Mesenchymal stem cell (in vitro differentiated cells and primary cell): ENCODE measurements around the gene USP36.

Source experiments
- DNase-seq: peaks from one replicate; pipeline ENCODE4 v3.0.0-alpha.2; 2013
- H2AFZ ChIP-seq: one replicate; pipeline ENCODE4 v1.6.1; 2013; ENCODE audit warnings: low read depth, mild to moderate bottlenecking, control low read depth, inconsistent platforms, low read length, moderate library complexity
- H2AK5ac ChIP-seq: 2 replicates; pipeline ENCODE4 v1.6.1; 2013; ENCODE audit warnings: low read length, moderate library complexity, mild to moderate bottlenecking, inconsistent platforms; ENCODE audit not compliant: severe bottlenecking
- H2BK120ac ChIP-seq: one replicate; pipeline ENCODE4 v1.6.1; 2013; ENCODE audit warnings: low read depth, mild to moderate bottlenecking, inconsistent platforms, low read length, moderate library complexity
- H2BK12ac ChIP-seq, 2 experiments: one replicate each; pipeline ENCODE4 v1.6.1; 2013; ENCODE audit warnings: inconsistent platforms in 2 of 2, low read length in 2 of 2, mild to moderate bottlenecking in 2 of 2, moderate library complexity in 2 of 2, control low read depth in 1 of 2
- H2BK15ac ChIP-seq: one replicate; pipeline ENCODE4 v1.6.1; 2013; ENCODE audit warnings: mild to moderate bottlenecking, low read depth, inconsistent platforms; ENCODE audit not compliant: poor library complexity, severe bottlenecking
- H2BK5ac ChIP-seq: 2 replicates; pipeline ENCODE4 v1.6.1; 2013; ENCODE audit warnings: low read depth, mild to moderate bottlenecking, low read length, control low read depth, inconsistent platforms; ENCODE audit not compliant: poor library complexity, severe bottlenecking
- H3K14ac ChIP-seq, 2 experiments: one replicate each; pipeline ENCODE4 v1.6.1; 2013; ENCODE audit warnings: inconsistent platforms in 2 of 2, low read length in 2 of 2, control low read depth in 1 of 2, mild to moderate bottlenecking in 1 of 2, moderate library complexity in 1 of 2
- H3K18ac ChIP-seq, 2 experiments: one replicate each; pipeline ENCODE4 v1.6.1; 2013; ENCODE audit warnings: inconsistent platforms in 2 of 2, low read length in 2 of 2, control low read depth in 1 of 2, low read depth in 1 of 2, mild to moderate bottlenecking in 1 of 2
- H3K23ac ChIP-seq, 2 experiments: one replicate each; pipeline ENCODE4 v1.6.1; 2013; ENCODE audit warnings: inconsistent platforms in 2 of 2, low read length in 2 of 2, mild to moderate bottlenecking in 2 of 2, moderate library complexity in 2 of 2, control low read depth in 1 of 2
- H3K27ac ChIP-seq: 2 replicates; pipeline ENCODE4 v1.5.1; 2013; ENCODE audit warnings: mild to moderate bottlenecking, moderate library complexity, low read length, control low read depth, inconsistent platforms; ENCODE audit not compliant: poor library complexity, severe bottlenecking
- H3K27me3 ChIP-seq, 2 experiments: 2 replicates each; pipeline versions ENCODE4 v1.6.1 to v1.7.0; 2013; ENCODE audit warnings: low read length in 2 of 2, mild to moderate bottlenecking in 2 of 2, moderate library complexity in 2 of 2, control low read depth in 1 of 2, inconsistent platforms in 1 of 2; ENCODE audit not compliant: control insufficient read depth in 1 of 2, insufficient read depth in 1 of 2
- H3K36me3 ChIP-seq, 2 experiments: 2 replicates each; pipeline versions ENCODE4 v1.6.1 to v1.7.0; 2013; ENCODE audit warnings: low read length in 2 of 2, control low read depth in 1 of 2, inconsistent platforms in 1 of 2, low read depth in 1 of 2, mild to moderate bottlenecking in 1 of 2; ENCODE audit not compliant: insufficient read depth in 2 of 2, control insufficient read depth in 1 of 2
- H3K4ac ChIP-seq, 2 experiments: one replicate each; pipeline ENCODE4 v1.6.1; 2013; ENCODE audit warnings: inconsistent platforms in 2 of 2, low read length in 2 of 2, mild to moderate bottlenecking in 2 of 2, moderate library complexity in 2 of 2, control low read depth in 1 of 2, low read depth in 1 of 2
- H3K4me1 ChIP-seq: 2 replicates; pipeline ENCODE4 v1.6.1; 2013; ENCODE audit warnings: low read depth, low read length, control low read depth; ENCODE audit not compliant: control insufficient read depth, insufficient read depth
- H3K4me2 ChIP-seq: 2 replicates; pipeline ENCODE4 v1.6.1; 2013; ENCODE audit warnings: low read length, mild to moderate bottlenecking, inconsistent platforms; ENCODE audit not compliant: poor library complexity, severe bottlenecking
- H3K4me3 ChIP-seq, 2 experiments: 2 replicates each; pipeline versions ENCODE4 v1.5.1 to v1.7.0; 2013; ENCODE audit warnings: low read length in 2 of 2, mild to moderate bottlenecking in 2 of 2, control low read depth in 1 of 2, low read depth in 1 of 2; ENCODE audit not compliant: insufficient read depth in 1 of 2
- H3K79me1 ChIP-seq: replicated peaks from 2 replicates; pipeline ENCODE4 v1.6.1; 2013; ENCODE audit warnings: mild to moderate bottlenecking, control low read depth, low read length, inconsistent platforms; ENCODE audit not compliant: poor library complexity, severe bottlenecking
- H3K9ac ChIP-seq: 2 replicates; pipeline ENCODE4 v1.7.0; 2013; ENCODE audit warnings: mild to moderate bottlenecking, low read length, moderate library complexity
- H3K9me3 ChIP-seq: 2 replicates; pipeline ENCODE4 v1.7.0; 2013; ENCODE audit warnings: mild to moderate bottlenecking, low read length; ENCODE audit not compliant: control insufficient read depth
- H4K8ac ChIP-seq: one replicate; pipeline ENCODE4 v1.6.1; 2013; ENCODE audit warnings: inconsistent platforms, mild to moderate bottlenecking, low read length, moderate library complexity
- H4K91ac ChIP-seq: one replicate; pipeline ENCODE4 v1.6.1; 2013; ENCODE audit warnings: mild to moderate bottlenecking, low read length, inconsistent platforms
- WGBS: methylation state at CpG from one replicate; pipeline ENCODE4 v1.1.7; 2013; ENCODE audit warnings: mixed read lengths; 5-methylcytosine and 5-hydroxymethylcytosine counted together

Gene USP36

DNA sequence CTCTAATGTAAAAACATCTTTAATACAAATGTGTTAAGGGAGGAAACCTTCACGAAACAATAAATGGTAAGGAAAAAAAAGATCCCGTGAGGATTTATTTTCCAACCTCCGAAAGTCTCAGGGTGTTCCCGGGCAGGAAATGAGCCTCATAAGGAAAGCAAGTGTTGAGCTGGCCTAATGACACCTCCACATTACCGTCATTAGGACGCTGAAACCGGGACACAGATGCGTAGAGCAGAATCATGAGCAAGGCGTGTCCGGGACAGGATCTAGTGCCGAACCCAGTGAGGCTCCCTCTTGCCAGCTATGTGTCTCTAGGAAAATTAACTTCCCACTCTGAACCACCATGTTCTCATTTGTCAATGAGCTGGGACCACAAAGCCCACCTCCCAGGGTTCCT lies 35.8 kb downstream of the USP36 start:
- no peak overlapping the region for H3K27ac ChIP-seq
- no peak for DNase-seq
- no peaks in the 10 kb centered on the region for H3K9me3 ChIP-seq
- no peak overlapping the region for H2AFZ ChIP-seq
- H2BK5ac ChIP-seq, result no peak overlapping the region
- no peak overlapping the region for H3K4me2 ChIP-seq
- H3K4me1 ChIP-seq, result peaks cover 2% of the 10 kb centered on the region
- H3K9ac ChIP-seq, result no peak overlapping the region
- H3K36me3 ChIP-seq, result peaks cover 71 to 87% of the 10 kb centered on the region in 2 experiments
- H2AK5ac ChIP-seq, result no peak overlapping the region
- no peak overlapping the region for H3K4ac ChIP-seq
- H2BK120ac ChIP-seq, result no peak overlapping the region
- H2BK12ac ChIP-seq, result no peak overlapping the region
- 95% methylated on average over 11 of the region's 11 CpGs for WGBS
- H2BK15ac ChIP-seq, result no peak overlapping the region
- no peak overlapping the region for H3K23ac ChIP-seq
- H3K14ac ChIP-seq, result no peak overlapping the region
- H3K79me1 ChIP-seq, result peaks cover 32% of the 10 kb centered on the region
- H3K27me3 ChIP-seq, result no peaks in the 10 kb centered on the region
- no peak overlapping the region for H4K91ac ChIP-seq
- no peak overlapping the region for H3K18ac ChIP-seq
- H3K4me3 ChIP-seq, result no peak overlapping the region
- H4K8ac ChIP-seq, result no peak overlapping the region

DNA sequence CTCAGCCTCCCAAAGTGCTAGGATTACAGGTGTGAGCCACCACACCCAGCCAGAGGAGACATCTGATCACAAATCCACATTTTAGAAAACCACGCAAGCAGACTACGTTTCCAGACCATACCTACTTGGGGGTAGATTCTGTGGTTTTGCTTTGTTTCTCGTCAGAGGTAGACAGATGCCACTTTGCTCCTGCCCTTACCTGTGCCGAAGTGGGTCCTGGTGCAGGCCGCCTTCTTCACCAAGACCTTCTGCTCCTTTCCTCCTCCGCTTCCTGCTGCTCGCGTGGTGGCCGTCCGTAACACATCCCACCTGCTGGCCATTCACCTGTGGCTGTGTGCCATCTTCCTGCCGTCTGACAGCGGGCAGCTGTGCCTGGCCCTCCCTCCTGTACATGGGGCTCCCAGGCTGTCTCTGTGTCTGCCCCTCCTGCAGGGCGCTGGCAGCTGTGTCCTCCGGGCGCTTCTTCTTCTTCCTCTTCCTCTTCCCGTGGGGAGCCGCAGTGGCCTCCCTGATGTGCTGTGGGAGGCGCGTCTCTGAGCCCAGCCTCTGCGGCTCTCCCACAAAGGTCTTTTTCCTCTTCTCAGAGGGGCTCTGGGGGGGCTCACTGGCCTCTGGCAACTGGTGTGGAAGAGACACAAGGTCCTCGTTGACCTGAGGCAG lies 37.3 kb downstream of the USP36 start:
- H4K8ac ChIP-seq, result no peak overlapping the region
- H2AFZ ChIP-seq, result no peak overlapping the region
- H3K4ac ChIP-seq, result no peak overlapping the region
- no peak overlapping the region for H3K23ac ChIP-seq
- no peak overlapping the region for H2BK15ac ChIP-seq
- no peak overlapping the region for H3K27ac ChIP-seq
- no peak overlapping the region for H2BK5ac ChIP-seq
- H3K79me1 ChIP-seq, result peaks cover 40% of the 10 kb centered on the region
- H3K27me3 ChIP-seq, result no peaks in the 10 kb centered on the region
- H3K4me2 ChIP-seq, result no peak overlapping the region
- H3K14ac ChIP-seq, result no peak overlapping the region
- no peak overlapping the region for H2BK120ac ChIP-seq
- DNase-seq, result no peak
- H3K36me3 ChIP-seq, result peaks cover 79 to 86% of the 10 kb centered on the region in 2 experiments
- no peak overlapping the region for H4K91ac ChIP-seq
- no peak overlapping the region for H2AK5ac ChIP-seq
- no peak overlapping the region for H3K9ac ChIP-seq
- peaks cover 2% of the 10 kb centered on the region for H3K4me1 ChIP-seq
- no peak overlapping the region for H2BK12ac ChIP-seq
- 96% methylated on average over 21 of the region's 21 CpGs for WGBS
- no peak overlapping the region for H3K18ac ChIP-seq
- H3K9me3 ChIP-seq, result no peaks in the 10 kb centered on the region
- no peak overlapping the region for H3K4me3 ChIP-seq

DNA sequence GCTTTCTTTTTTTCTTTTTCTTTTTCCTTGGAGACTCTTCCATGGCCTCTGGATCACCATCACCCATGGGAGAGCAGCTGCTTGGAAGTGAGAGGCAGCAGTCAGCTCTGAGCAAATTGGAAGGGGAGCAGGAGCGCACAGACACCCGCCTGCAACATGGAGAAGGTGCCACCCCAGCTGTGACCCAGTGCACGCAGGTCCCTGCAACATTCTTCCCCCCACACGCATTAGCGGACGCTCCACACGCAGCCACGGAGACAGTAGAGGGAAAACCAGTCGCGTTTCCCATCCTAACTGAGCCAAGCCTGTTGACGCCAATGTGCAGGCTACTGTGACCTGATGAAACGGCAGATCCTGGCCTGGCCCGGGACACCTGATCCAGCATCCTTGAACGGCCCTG lies 38.2 kb downstream of the USP36 start:
- Histone ChIP-seq H3K4me2 (no peak overlapping the region), H3K27ac (no peak overlapping the region), H2BK5ac (no peak overlapping the region), H2BK15ac (no peak overlapping the region), H3K4me1 (peaks cover 2% of the 10 kb centered on the region), H3K9me3 (no peaks in the 10 kb centered on the region), H4K91ac (no peak overlapping the region), H3K23ac (no peak overlapping the region), H3K4ac (no peak overlapping the region), H3K27me3 (no peaks in the 10 kb centered on the region), H2BK12ac (no peak overlapping the region), H3K18ac (no peak overlapping the region), H2AFZ (no peak overlapping the region), H3K9ac (no peak overlapping the region), H4K8ac (no peak overlapping the region), H2AK5ac (no peak overlapping the region), H3K14ac (no peak overlapping the region), H2BK120ac (no peak overlapping the region), H3K4me3 (no peak overlapping the region), H3K79me1 (peaks cover 43% of the 10 kb centered on the region), H3K36me3 (peaks cover 84 to 87% of the 10 kb centered on the region in 2 experiments)
- DNase-seq, result no peak
- WGBS, result 95% methylated on average over 14 of the region's 14 CpGs

DNA sequence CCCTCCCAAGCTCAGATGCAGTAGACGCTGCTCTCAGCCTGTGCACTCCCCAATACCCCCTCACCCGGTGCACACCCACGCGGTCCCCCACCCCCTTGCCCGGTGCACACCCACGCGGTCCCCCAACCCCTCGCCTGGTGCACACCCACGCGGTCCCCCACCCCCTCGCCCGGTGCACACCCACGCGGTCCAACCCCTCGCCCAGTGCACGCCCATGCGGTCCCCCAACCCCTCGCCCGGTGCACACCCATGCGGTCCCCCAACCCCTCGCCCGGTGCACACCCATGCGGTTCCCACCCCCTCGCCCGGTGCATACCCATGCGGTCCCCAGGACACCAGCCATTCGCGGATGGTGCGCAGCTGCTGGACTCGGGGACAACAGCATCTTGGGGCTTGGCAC lies 38.6 kb downstream of the USP36 start:
- no peak overlapping the region for H3K4ac ChIP-seq
- no peak overlapping the region for H3K23ac ChIP-seq
- no peak overlapping the region for H2AFZ ChIP-seq
- H3K36me3 ChIP-seq, result peaks cover 84 to 87% of the 10 kb centered on the region in 2 experiments
- H4K8ac ChIP-seq, result no peak overlapping the region
- H3K4me1 ChIP-seq, result peaks cover 2% of the 10 kb centered on the region
- peaks cover 42% of the 10 kb centered on the region for H3K79me1 ChIP-seq
- H2BK12ac ChIP-seq, result no peak overlapping the region
- H3K4me2 ChIP-seq, result no peak overlapping the region
- WGBS, result 97% methylated on average over 30 of the region's 30 CpGs
- no peak overlapping the region for H3K4me3 ChIP-seq
- no peak overlapping the region for H3K18ac ChIP-seq
- no peak overlapping the region for H2BK15ac ChIP-seq
- no peaks in the 10 kb centered on the region for H3K9me3 ChIP-seq
- no peak overlapping the region for H3K14ac ChIP-seq
- H3K27me3 ChIP-seq, result no peaks in the 10 kb centered on the region
- H4K91ac ChIP-seq, result no peak overlapping the region
- no peak overlapping the region for H2AK5ac ChIP-seq
- no peak overlapping the region for H3K27ac ChIP-seq
- H2BK120ac ChIP-seq, result no peak overlapping the region
- H3K9ac ChIP-seq, result no peak overlapping the region
- no peak overlapping the region for H2BK5ac ChIP-seq
- no peak for DNase-seq
